H1 (cell line): Measurements from ENCODE around the gene SLC35A3. TPM values are rescaled to one million over a fixed set of nuclear protein-coding genes. Genes with fewer than 3 reads are reported as not detected.

Experiments used
- CTCF ChIA-PET: fragments of 300-600 bp; sonication (Branson Sonifier 250); formaldehyde crosslinking; loops from one replicate; lab custom pipeline; 2021; ENCODE audit not compliant: partially characterized antibody; lab: Charles Lee
- POLR2A ChIA-PET: fragments of 300-600 bp; sonication (Branson Sonifier 250); formaldehyde crosslinking; loops from one replicate; lab custom pipeline; 2021; ENCODE audit warnings: inconsistent platforms; ENCODE audit not compliant: partially characterized antibody; lab: Charles Lee
- DNase-seq, 2 experiments: peaks; one replicate each; pipeline versions ENCODE4 v3.0.0 to v3.0.0-alpha.2; 2010 to 2022; ENCODE audit warnings: low spot score in 2 of 2, low read depth in 1 of 2, mixed read lengths in 1 of 2
- FAIRE-seq: peaks from 2 replicates; lab custom pipeline; 2011; peaks lifted over from hg19 to GRCh38; lab: Jason Lieb, UNC
- H2AFZ ChIP-seq: 2 replicates; pipeline ENCODE4 v1.8.1; 2012; ENCODE audit warnings: low read length, inconsistent platforms
- H2AK5ac ChIP-seq: 2 replicates; pipeline ENCODE4 v1.6.1; 2013; ENCODE audit warnings: low read depth, low read length
- H2BK120ac ChIP-seq: replicated peaks from 2 replicates; pipeline ENCODE3; 2013; ENCODE audit warnings: low read depth, low read length, inconsistent platforms
- H2BK12ac ChIP-seq: 2 replicates; pipeline ENCODE4 v1.6.1; 2013; ENCODE audit warnings: low read depth, low read length
- H2BK15ac ChIP-seq: 2 replicates; pipeline ENCODE4 v1.6.1; 2013; ENCODE audit warnings: low read length
- H2BK20ac ChIP-seq: 2 replicates; pipeline ENCODE4 v1.6.1; 2013; ENCODE audit warnings: low read length
- H2BK5ac ChIP-seq: 2 replicates; pipeline ENCODE4 v1.6.1; 2013; ENCODE audit warnings: low read depth, low read length
- H3K14ac ChIP-seq: 2 replicates; pipeline ENCODE4 v1.6.1; 2013; ENCODE audit warnings: inconsistent platforms; ENCODE audit not compliant: insufficient read length
- H3K18ac ChIP-seq: 2 replicates; pipeline ENCODE4 v1.6.1; 2013; ENCODE audit warnings: low read length; ENCODE audit errors: extremely low read depth
- H3K23ac ChIP-seq: 2 replicates; pipeline ENCODE4 v1.6.1; 2013; ENCODE audit warnings: inconsistent platforms; ENCODE audit not compliant: insufficient read length
- H3K23me2 ChIP-seq: 2 replicates; pipeline ENCODE4 v1.6.1; 2013; ENCODE audit warnings: low read depth, low read length
- H3K27ac ChIP-seq: 2 replicates; pipeline ENCODE4 v1.6.1; 2011; ENCODE audit warnings: low read depth, low read length, inconsistent platforms
- H3K27me3 ChIP-seq, 4 experiments: replicated peaks in 1 of 4; 1 replicate in 1 of 4; 2 replicates in 3 of 4; pipeline versions ENCODE4 v1.6.1 to v1.8.1; 2011 to 2013; ENCODE audit warnings: low read length in 3 of 4, mild to moderate bottlenecking in 3 of 4, inconsistent platforms in 2 of 4, mixed read lengths in 2 of 4, moderate library complexity in 1 of 4; ENCODE audit not compliant: control insufficient read depth in 3 of 4, insufficient read depth in 3 of 4; ENCODE audit errors: extremely low read depth in 1 of 4
- H3K36me3 ChIP-seq, 4 experiments: 2 replicates each; pipeline versions ENCODE4 v1.6.1 to v1.8.1; 2011 to 2013; ENCODE audit warnings: mild to moderate bottlenecking in 4 of 4, low read length in 3 of 4, moderate library complexity in 2 of 4, control low read depth in 1 of 4, inconsistent platforms in 1 of 4; ENCODE audit not compliant: insufficient read depth in 4 of 4, control insufficient read depth in 2 of 4
- H3K4ac ChIP-seq: replicated peaks from 2 replicates; pipeline ENCODE3; 2013; ENCODE audit warnings: low read length, low read depth, mixed read lengths, inconsistent platforms; ENCODE audit not compliant: insufficient read length
- H3K4me1 ChIP-seq, 4 experiments: replicated peaks in 1 of 4; 1 replicate in 1 of 4; 2 replicates in 3 of 4; pipeline versions ENCODE4 v1.6.1 to v1.8.1; 2011 to 2013; ENCODE audit warnings: low read length in 3 of 4, inconsistent platforms in 2 of 4, mixed read lengths in 1 of 4; ENCODE audit not compliant: insufficient read depth in 4 of 4, control insufficient read depth in 3 of 4
- H3K4me2 ChIP-seq, 2 experiments: 2 replicates each; pipeline versions ENCODE4 v1.6.1 to v1.8.1; 2011 to 2013; ENCODE audit warnings: low read depth in 2 of 2, low read length in 2 of 2, control low read depth in 1 of 2, inconsistent platforms in 1 of 2, mild to moderate bottlenecking in 1 of 2; ENCODE audit not compliant: insufficient read depth in 1 of 2
- H3K4me3 ChIP-seq, 4 experiments: fragments of 200-600, 300-600 bp in 1 of 4; sonication (generic), shearing (Covaris generic), sonication (Bioruptor Twin) in 1 of 4; 2 replicates each; pipeline versions ENCODE4 v1.5.1 to v1.8.1; 2011 to 2016; ENCODE audit warnings: low read length in 4 of 4, low read depth in 3 of 4, control low read depth in 2 of 4, inconsistent platforms in 2 of 4, mild to moderate bottlenecking in 2 of 4, mixed read lengths in 1 of 4, moderate library complexity in 1 of 4; ENCODE audit not compliant: insufficient read depth in 2 of 4; ENCODE audit errors: extremely low read depth in 1 of 4
- H3K56ac ChIP-seq: replicated peaks from 2 replicates; pipeline ENCODE3; 2013; ENCODE audit warnings: low read depth, mild to moderate bottlenecking, mixed read lengths, low read length, inconsistent platforms; ENCODE audit not compliant: insufficient read length
- H3K79me1 ChIP-seq: 2 replicates; pipeline ENCODE4 v1.6.1; 2013; ENCODE audit warnings: low read depth, low read length, control low read depth
- H3K79me2 ChIP-seq, 2 experiments: 2 replicates each; pipeline versions ENCODE4 v1.6.1 to v1.8.1; 2012 to 2013; ENCODE audit warnings: low read length in 2 of 2, mild to moderate bottlenecking in 2 of 2, inconsistent platforms in 1 of 2; ENCODE audit not compliant: insufficient read depth in 2 of 2, control insufficient read depth in 1 of 2
- H3K9ac ChIP-seq, 4 experiments: replicated peaks in 1 of 4; 1 replicate in 1 of 4; 2 replicates in 3 of 4; pipeline versions ENCODE4 v1.6.1 to v1.8.1; 2011 to 2013; ENCODE audit warnings: low read depth in 3 of 4, low read length in 3 of 4, control low read depth in 2 of 4, mild to moderate bottlenecking in 2 of 4, moderate library complexity in 2 of 4, inconsistent platforms in 1 of 4; ENCODE audit errors: extremely low read depth in 1 of 4
- H3K9me3 ChIP-seq, 2 experiments: 2 replicates each; pipeline versions ENCODE4 v1.6.1 to v1.8.1; 2012 to 2013; ENCODE audit warnings: mild to moderate bottlenecking in 2 of 2, moderate library complexity in 2 of 2, control low read depth in 1 of 2, inconsistent platforms in 1 of 2, low read depth in 1 of 2, low read length in 1 of 2, mixed read lengths in 1 of 2; ENCODE audit not compliant: insufficient read depth in 2 of 2
- H4K20me1 ChIP-seq, 2 experiments: replicated peaks in 1 of 2; 2 replicates each; pipeline versions ENCODE3 to v1.8.1; 2011 to 2013; ENCODE audit warnings: inconsistent platforms in 2 of 2, low read length in 2 of 2, mild to moderate bottlenecking in 1 of 2; ENCODE audit not compliant: insufficient read depth in 2 of 2, control insufficient read depth in 1 of 2
- H4K5ac ChIP-seq: 2 replicates; pipeline ENCODE4 v1.6.1; 2013; ENCODE audit warnings: low read length, low read depth, mixed read lengths, inconsistent platforms; ENCODE audit not compliant: insufficient read length
- H4K8ac ChIP-seq: 2 replicates; pipeline ENCODE4 v1.8.0; 2013; ENCODE audit warnings: mild to moderate bottlenecking, moderate library complexity, low read length, inconsistent platforms; ENCODE audit not compliant: insufficient read depth; ENCODE audit errors: extremely low read depth
- H4K91ac ChIP-seq: replicated peaks from 2 replicates; pipeline ENCODE3; 2013; ENCODE audit warnings: low read length, mixed read lengths, inconsistent platforms; ENCODE audit not compliant: insufficient read length
- CTCF ChIP-seq, 3 experiments: IDR thresholded peaks; 1 replicate in 2 of 3; 2 replicates in 1 of 3; pipeline versions ENCODE4 v1.5.1 to v1.6.1; 2011; ENCODE audit warnings: low read length in 3 of 3, mild to moderate bottlenecking in 3 of 3, inconsistent platforms in 2 of 3, low read depth in 1 of 3, moderate library complexity in 1 of 3; ENCODE audit not compliant: insufficient read depth in 1 of 3; ENCODE audit errors: control extremely low read depth in 1 of 3
- TCF12 ChIP-seq: IDR thresholded peaks from 2 replicates; pipeline ENCODE4 v1.6.1; 2011; ENCODE audit warnings: low read depth, mild to moderate bottlenecking, low read length
- polyA plus RNA-seq, 7 experiments: library from polyadenylated mRNA; depleted of rRNA in 3 of 7; stranded (reverse) in 5 of 7; unstranded in 2 of 7; fragments of >200 nt in 5 of 7; fragments of 200-250 nt in 2 of 7; gene quantifications; 1 replicate in 5 of 7; 2 replicates in 1 of 7; 4 replicates in 1 of 7; pipeline versions ENCODE4 v1.2.1 to v1.2.3, GENCODE V29; 2011 to 2013; ENCODE audit warnings: missing spikeins in 2 of 7, mixed read lengths in 2 of 7
- total RNA-seq: library from RNA; stranded (reverse); fragmentation: NEBNext Ultra II Directional; extraction: Animal tissue kit (Norgen Biotek cat#: 25700); gene quantifications from 2 replicates; pipeline ENCODE4 v1.2.1, GENCODE V29; 2021

SLC35A3 gene
- total and polyA plus RNA-seq, 2 of the 8 experiments (the other 6 are each of a cell fraction or from before 2014, with no cell fraction given), result 3.0 to 13.8 TPM

GRCh38 chr1:100053119-100053518 lies 83.3 kb downstream of the SLC35A3 start:
- Histone ChIP-seq H2BK5ac (no peak overlapping the region), H4K91ac (no peak overlapping the region), H3K23ac (no peak overlapping the region), H3K79me1 (peaks cover 4% of the 10 kb centered on the region), H4K8ac (no peak overlapping the region), H3K4me3 (no peak overlapping the region), H3K23me2 (no peaks in the 10 kb centered on the region), H3K36me3 (peaks cover 0 to 18% (median 0%) of the 10 kb centered on the region in 4 experiments; a peak in 1 of 8 replicates), H4K20me1 (peaks cover 0 to 7% of the 10 kb centered on the region in 2 experiments), H2BK120ac (no peak overlapping the region), H3K27me3 (no peaks in the 10 kb centered on the region), H2BK12ac (no peak overlapping the region), H3K4me1 (peaks cover 0 to 6% (median 2%) of the 10 kb centered on the region in 4 experiments; a peak in 2 of 7 replicates), H3K9ac (no peak overlapping the region), H3K56ac (no peak overlapping the region), H4K5ac (no peak overlapping the region), H2BK20ac (no peak overlapping the region), H3K9me3 (no peaks in the 10 kb centered on the region), H3K14ac (no peak overlapping the region), H3K79me2 (peaks cover 0 to 61% of the 10 kb centered on the region in 2 experiments; a peak in 2 of 4 replicates), H2AK5ac (no peak overlapping the region), H3K27ac (no peak overlapping the region), H3K4me2 (no peak overlapping the region), H2AFZ (no peak overlapping the region), H3K18ac (no peak overlapping the region), H2BK15ac (no peak overlapping the region), H3K4ac (no peak overlapping the region)
- ChIA-PET POLR2A (no interaction called here), CTCF (no interaction called here)
- TF ChIP-seq TCF12, result no peak
- no peak for TF ChIP-seq CTCF (IDR thresholded peaks at IDR 0.05; ENCODE audit: control extremely low read depth in 1 of 3, insufficient read depth in 1 of 3, low read depth in 1 of 3, low read length in 3 of 3)
- no peak for DNase-seq
- no peak for FAIRE-seq
